HCT116 (cell line): Measurements from ENCODE around the gene OLFML1.

ENCODE experiments used
- EZH2phosphoT487 ChIP-seq: fragments of 200-600 bp; IDR thresholded peaks from 2 replicates; pipeline ENCODE4 v1.6.1; 2018; ENCODE audit warnings: antibody characterized with exemption, borderline replicate concordance
- POLR2AphosphoS5 ChIP-seq: IDR thresholded peaks from 2 replicates; pipeline ENCODE4 v1.6.1; 2011; ENCODE audit warnings: mild to moderate bottlenecking, low read depth, low read length, moderate library complexity
- TF ChIP-seq, protein P1 (sequence below), 3 experiments: fragments of 200-600 bp in 1 of 3; sonication (generic) in 1 of 3; IDR thresholded peaks in 2 of 3; conservative IDR thresholded peaks in 1 of 3; 2 replicates each; pipeline ENCODE4 v1.5.1; 2012 to 2017; ENCODE audit warnings: low read depth in 2 of 3, low read length in 2 of 3, antibody characterized with exemption in 1 of 3, borderline replicate concordance in 1 of 3, control low read depth in 1 of 3, mild to moderate bottlenecking in 1 of 3, mixed read lengths in 1 of 3, mixed run types in 1 of 3, moderate library complexity in 1 of 3; ENCODE audit not compliant: insufficient read depth in 1 of 3

DNA sequence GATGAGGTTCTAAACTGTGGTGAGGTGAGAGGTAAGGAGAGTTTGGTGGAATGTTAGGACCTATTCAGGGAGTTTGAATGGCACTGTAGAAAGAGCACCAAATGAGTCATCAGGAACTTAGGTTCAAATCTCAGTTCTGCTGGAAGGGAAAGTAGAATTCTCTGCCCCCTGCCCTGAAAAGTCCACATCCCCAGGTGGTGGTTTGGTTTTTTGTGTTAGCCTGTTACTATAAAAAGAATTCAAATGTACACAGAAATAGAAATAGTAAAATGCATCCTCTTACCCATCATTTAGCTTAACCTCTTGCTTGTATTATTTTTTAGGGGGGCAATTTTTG is 48.7 kb downstream of the OLFML1 start:
- TF ChIP-seq, protein P1, sequence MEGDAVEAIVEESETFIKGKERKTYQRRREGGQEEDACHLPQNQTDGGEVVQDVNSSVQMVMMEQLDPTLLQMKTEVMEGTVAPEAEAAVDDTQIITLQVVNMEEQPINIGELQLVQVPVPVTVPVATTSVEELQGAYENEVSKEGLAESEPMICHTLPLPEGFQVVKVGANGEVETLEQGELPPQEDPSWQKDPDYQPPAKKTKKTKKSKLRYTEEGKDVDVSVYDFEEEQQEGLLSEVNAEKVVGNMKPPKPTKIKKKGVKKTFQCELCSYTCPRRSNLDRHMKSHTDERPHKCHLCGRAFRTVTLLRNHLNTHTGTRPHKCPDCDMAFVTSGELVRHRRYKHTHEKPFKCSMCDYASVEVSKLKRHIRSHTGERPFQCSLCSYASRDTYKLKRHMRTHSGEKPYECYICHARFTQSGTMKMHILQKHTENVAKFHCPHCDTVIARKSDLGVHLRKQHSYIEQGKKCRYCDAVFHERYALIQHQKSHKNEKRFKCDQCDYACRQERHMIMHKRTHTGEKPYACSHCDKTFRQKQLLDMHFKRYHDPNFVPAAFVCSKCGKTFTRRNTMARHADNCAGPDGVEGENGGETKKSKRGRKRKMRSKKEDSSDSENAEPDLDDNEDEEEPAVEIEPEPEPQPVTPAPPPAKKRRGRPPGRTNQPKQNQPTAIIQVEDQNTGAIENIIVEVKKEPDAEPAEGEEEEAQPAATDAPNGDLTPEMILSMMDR (IDR thresholded peaks at IDR 0.05 in 2 of 3, conservative IDR thresholded peaks at IDR 0.05 in 1 of 3; ENCODE audit: borderline replicate concordance in 1 of 3, insufficient read depth in 1 of 3, low read depth in 2 of 3, low read length in 2 of 3) = no peak
- TF ChIP-seq EZH2phosphoT487 (no peak), POLR2AphosphoS5 (no peak)
